MCF 10A (cell line): ENCODE measurements around the gene GLDN. TPM values are rescaled to one million over a fixed set of nuclear protein-coding genes. Genes with fewer than 3 reads are reported as not detected.

Experiments
- BruUV-seq: library from RNA; stranded (reverse); fragments of 400-500 nt; replicated peaks from 2 replicates; lab custom pipeline; 2021; lab: Mats Ljungman, UMichigan
- CTCF ChIA-PET: fragments of 300-600 bp; sonication (Branson Sonifier 250); formaldehyde crosslinking; extraction: SDS; loops from one replicate; lab custom pipeline; 2021; ENCODE audit warnings: antibody characterized with exemption, inconsistent platforms; lab: Yijun Ruan, JAX
- POLR2A ChIA-PET: fragments of 300-600, 350-650 bp; sonication (Branson Sonifier 250); formaldehyde crosslinking; extraction: SDS; loops from one replicate; lab custom pipeline; 2020; ENCODE audit warnings: antibody characterized with exemption, inconsistent platforms; lab: Yijun Ruan, JAX
- DNase-seq: peaks from one replicate; pipeline ENCODE4 v3.0.0-alpha.2; 2018; ENCODE audit not compliant: unreplicated experiment
- H3K27ac Mint-ChIP-seq: one replicate; pipeline ENCODE4 v1.8.0; 2022; ENCODE audit warnings: mild to moderate bottlenecking, low read depth, mixed read lengths; ENCODE audit not compliant: unreplicated experiment
- H3K27me3 Mint-ChIP-seq: one replicate; pipeline ENCODE4 v1.8.0; 2022; ENCODE audit warnings: mixed read lengths; ENCODE audit not compliant: insufficient read depth, unreplicated experiment
- H3K36me3 Mint-ChIP-seq: one replicate; pipeline ENCODE4 v1.8.0; 2022; ENCODE audit warnings: mild to moderate bottlenecking, moderate library complexity, mixed read lengths; ENCODE audit not compliant: insufficient read depth, unreplicated experiment
- H3K4me1 Mint-ChIP-seq: one replicate; pipeline ENCODE4 v1.8.0; 2022; ENCODE audit warnings: mixed read lengths; ENCODE audit not compliant: insufficient read depth, unreplicated experiment
- H3K4me3 Mint-ChIP-seq: one replicate; pipeline ENCODE4 v1.8.0; 2022; ENCODE audit warnings: mild to moderate bottlenecking, moderate library complexity, mixed read lengths; ENCODE audit not compliant: unreplicated experiment
- H3K9me3 Mint-ChIP-seq: one replicate; pipeline ENCODE4 v1.8.0; 2022; ENCODE audit warnings: mixed read lengths; ENCODE audit not compliant: unreplicated experiment
- intact Hi-C: fragments of 100-400 bp; cut with micrococcal nuclease; formaldehyde crosslinking; loops from 2 replicates; pipeline ENCODE4 v1.14.1; 2022
- total RNA-seq: library from RNA; stranded (reverse); gene quantifications from 2 replicates; pipeline ENCODE4 v1.2.3, GENCODE V29; 2022
- TF ChIP-seq, protein P1 (sequence below): fragments of 200-600 bp; IDR thresholded peaks from one replicate; pipeline ENCODE4 v1.8.0; 2022; ENCODE audit warnings: antibody characterized with exemption, mild to moderate bottlenecking; ENCODE audit not compliant: unreplicated experiment

The GLDN gene
- total RNA-seq, 1 experiment from 2014 or later, result not detected

DNA sequence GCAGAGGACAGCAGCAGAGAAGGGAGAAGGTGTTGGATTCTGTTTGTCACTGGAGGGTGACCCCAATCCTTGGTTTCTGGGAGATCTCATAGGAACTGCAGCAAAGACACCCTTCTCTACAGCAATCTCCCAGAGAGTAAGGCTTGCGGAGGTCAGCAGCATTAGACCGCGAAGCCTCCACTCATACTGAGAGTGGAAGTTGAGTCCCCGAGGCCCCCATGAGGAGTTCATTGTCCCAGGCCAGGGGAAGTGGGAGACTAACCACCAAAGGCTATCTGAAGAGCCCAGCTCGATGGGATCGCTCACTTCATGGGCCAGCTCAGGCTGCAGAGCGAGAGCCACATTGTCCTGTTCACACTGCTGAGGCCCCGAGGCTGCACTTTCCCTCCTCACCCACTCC is 44.6 kb downstream of the GLDN start:
- DNase-seq, result no peak
- ChIA-PET POLR2A (no interaction called here), CTCF (interaction anchor here (0.6 to 4.8 kb wide), 4 partner anchors 100 to 223 kb away, joined by 3 to 25 read pairs (median 4); no protein-coding TSS in a partner anchor)
- Mint-ChIP-seq H3K4me3 (no peak overlapping the region), H3K27me3 (no peaks in the 10 kb centered on the region), H3K9me3 (no peaks in the 10 kb centered on the region), H3K4me1 (peaks cover 11% of the 10 kb centered on the region), H3K27ac (no peak overlapping the region), H3K36me3 (no peaks in the 10 kb centered on the region)
- TF ChIP-seq, protein P1, sequence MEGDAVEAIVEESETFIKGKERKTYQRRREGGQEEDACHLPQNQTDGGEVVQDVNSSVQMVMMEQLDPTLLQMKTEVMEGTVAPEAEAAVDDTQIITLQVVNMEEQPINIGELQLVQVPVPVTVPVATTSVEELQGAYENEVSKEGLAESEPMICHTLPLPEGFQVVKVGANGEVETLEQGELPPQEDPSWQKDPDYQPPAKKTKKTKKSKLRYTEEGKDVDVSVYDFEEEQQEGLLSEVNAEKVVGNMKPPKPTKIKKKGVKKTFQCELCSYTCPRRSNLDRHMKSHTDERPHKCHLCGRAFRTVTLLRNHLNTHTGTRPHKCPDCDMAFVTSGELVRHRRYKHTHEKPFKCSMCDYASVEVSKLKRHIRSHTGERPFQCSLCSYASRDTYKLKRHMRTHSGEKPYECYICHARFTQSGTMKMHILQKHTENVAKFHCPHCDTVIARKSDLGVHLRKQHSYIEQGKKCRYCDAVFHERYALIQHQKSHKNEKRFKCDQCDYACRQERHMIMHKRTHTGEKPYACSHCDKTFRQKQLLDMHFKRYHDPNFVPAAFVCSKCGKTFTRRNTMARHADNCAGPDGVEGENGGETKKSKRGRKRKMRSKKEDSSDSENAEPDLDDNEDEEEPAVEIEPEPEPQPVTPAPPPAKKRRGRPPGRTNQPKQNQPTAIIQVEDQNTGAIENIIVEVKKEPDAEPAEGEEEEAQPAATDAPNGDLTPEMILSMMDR, result no peak
- BruUV-seq, result no TSS peak
- intact Hi-C loops, result loop anchor here (10.0 kb wide), 1 partner anchor 471 kb away; no protein-coding TSS in a partner anchor

DNA sequence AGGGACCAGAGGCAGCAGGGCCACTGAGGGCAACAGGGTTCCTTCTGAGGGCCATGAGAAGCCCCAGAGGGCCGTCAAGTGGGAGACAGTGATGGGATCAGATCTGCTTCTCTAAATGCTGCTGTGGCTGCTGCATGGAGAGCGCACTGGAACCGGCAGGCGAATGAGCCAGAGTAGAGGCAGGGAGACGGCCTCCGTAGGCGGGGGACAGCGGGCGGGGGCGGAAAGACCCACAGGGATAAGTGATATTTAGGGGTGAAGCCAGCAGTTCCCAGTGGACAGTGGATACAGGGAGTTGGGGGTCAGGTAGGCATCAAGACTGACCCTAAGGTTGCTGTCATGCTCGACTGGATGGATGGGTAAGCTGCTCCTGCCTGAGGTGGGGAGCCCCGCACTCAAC is 45.0 kb downstream of the GLDN start:
- Mint-ChIP-seq H3K4me3 (no peak overlapping the region), H3K4me1 (peaks cover 7% of the 10 kb centered on the region), H3K27ac (no peak overlapping the region), H3K9me3 (no peaks in the 10 kb centered on the region), H3K27me3 (no peaks in the 10 kb centered on the region), H3K36me3 (no peaks in the 10 kb centered on the region)
- BruUV-seq, result no TSS peak
- ChIA-PET POLR2A (no interaction called here), CTCF (interaction anchor here (0.6 to 4.8 kb wide), 6 partner anchors 15 to 443 kb away, joined by 3 to 25 read pairs (median 4); no protein-coding TSS in a partner anchor)
- TF ChIP-seq, protein P1, result no peak
- intact Hi-C loops, result loop anchor here (10.0 kb wide), 1 partner anchor 472 kb away; no protein-coding TSS in a partner anchor
- no peak for DNase-seq

- H3K27me3 Mint-ChIP-seq, result no peaks in the 10 kb centered on the region
- BruUV-seq, result no TSS peak
- intact Hi-C loops, result loop anchor here (10.0 kb wide), 1 partner anchor 472 kb away; no protein-coding TSS in a partner anchor
- TF ChIP-seq, protein P1, result no peak
- CTCF ChIA-PET, result interaction anchor here (0.6 to 4.8 kb wide), 3 partner anchors 15 to 443 kb away, joined by 4 to 25 read pairs (median 23); no protein-coding TSS in a partner anchor
- DNase-seq, result no peak
- H3K4me1 Mint-ChIP-seq, result peaks cover 4% of the 10 kb centered on the region
- no peaks in the 10 kb centered on the region for H3K36me3 Mint-ChIP-seq
- H3K4me3 Mint-ChIP-seq, result no peak overlapping the region
- H3K9me3 Mint-ChIP-seq, result no peaks in the 10 kb centered on the region
- POLR2A ChIA-PET, result no interaction called here
- H3K27ac Mint-ChIP-seq, result no peak overlapping the region
These were observed 45.7 kb downstream of the GLDN start for GRCh38 chr15:51386960-51387698.

DNA sequence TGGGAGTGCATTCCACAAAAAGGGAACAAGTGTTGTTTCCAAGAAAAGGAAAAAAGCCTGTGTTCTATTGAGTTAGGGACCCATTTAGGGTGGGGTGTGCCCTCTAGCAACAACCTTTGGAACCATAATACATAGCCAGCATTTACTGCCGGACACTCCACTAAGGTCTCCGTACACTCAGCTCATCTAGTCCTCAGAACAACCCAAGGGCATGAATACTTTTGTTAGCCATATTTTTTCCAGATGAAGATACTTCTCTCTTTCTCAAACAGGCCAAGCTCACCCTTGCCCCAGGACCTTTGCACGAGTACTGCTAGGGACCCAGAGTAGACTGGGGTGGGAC is 46.2 kb downstream of the GLDN start:
- peaks cover 4% of the 10 kb centered on the region for H3K4me1 Mint-ChIP-seq
- CTCF ChIA-PET, result interaction anchor here (3.8 to 4.8 kb wide), 2 partner anchors 14 to 225 kb away, joined by 23 to 25 read pairs; no protein-coding TSS in a partner anchor
- H3K27ac Mint-ChIP-seq, result no peak overlapping the region
- H3K9me3 Mint-ChIP-seq, result no peaks in the 10 kb centered on the region
- no peak for DNase-seq
- TF ChIP-seq, protein P1, result no peak
- POLR2A ChIA-PET, result no interaction called here
- no peaks in the 10 kb centered on the region for H3K27me3 Mint-ChIP-seq
- BruUV-seq, result no TSS peak
- H3K36me3 Mint-ChIP-seq, result no peaks in the 10 kb centered on the region
- intact Hi-C loops, result loop anchor here (10.0 kb wide), 1 partner anchor 473 kb away; no protein-coding TSS in a partner anchor
- H3K4me3 Mint-ChIP-seq, result no peak overlapping the region
